Endothelial cell of umbilical vein (primary cell): Measurements from ENCODE around the gene AKT3. TPM values are rescaled to one million over a fixed set of nuclear protein-coding genes. Genes with fewer than 3 reads are reported as not detected.
"Not testable (repeated sequence)": the region's sequence is repeated elsewhere in the genome, so short reads cannot be mapped to it uniquely, and the experiment has no call there.

Source experiments
- BruUV-seq: library from RNA; stranded (reverse); fragments of 400-500 nt; replicated peaks from 2 replicates; lab custom pipeline; 2021; lab: Mats Ljungman, UMichigan
- CTCF ChIA-PET: fragments of 300-600, 350-600 bp; sonication (Branson Sonifier 250); formaldehyde crosslinking; loops from one replicate; lab custom pipeline; 2021; ENCODE audit warnings: antibody characterized with exemption, inconsistent platforms; lab: Charles Lee
- POLR2A ChIA-PET: fragments of 300-600, 350-600 bp; sonication (Branson Sonifier 250); formaldehyde crosslinking; loops from one replicate; lab custom pipeline; 2021; ENCODE audit warnings: antibody characterized with exemption, inconsistent platforms; lab: Charles Lee
- DNase-seq: peaks from one replicate; pipeline ENCODE4 v3.0.0-alpha.2; 2011; ENCODE audit warnings: low read depth, low spot score
- FAIRE-seq: peaks from 2 replicates; lab custom pipeline; 2011; peaks lifted over from hg19 to GRCh38; lab: Jason Lieb, UNC
- H2AFZ ChIP-seq: 2 replicates; pipeline ENCODE4 v1.6.0; 2012; ENCODE audit warnings: low read depth, low read length, control low read depth, inconsistent platforms
- H3K27ac ChIP-seq: 2 replicates; pipeline ENCODE4 v1.5.1; 2011; ENCODE audit warnings: low read depth, mild to moderate bottlenecking, control low read depth, low read length, moderate library complexity; ENCODE audit not compliant: insufficient read depth
- H3K27me3 ChIP-seq, 2 experiments: 2 replicates each; pipeline versions ENCODE4 v1.6.0 to v1.6.1; 2011; ENCODE audit warnings: low read length in 2 of 2, mixed read lengths in 1 of 2; ENCODE audit not compliant: control insufficient read depth in 2 of 2, insufficient read depth in 2 of 2
- H3K36me3 ChIP-seq, 2 experiments: 2 replicates in 1 of 2; 3 replicates in 1 of 2; pipeline ENCODE4 v1.5.1; 2011; ENCODE audit warnings: low read length in 2 of 2, mild to moderate bottlenecking in 1 of 2, moderate library complexity in 1 of 2; ENCODE audit not compliant: control insufficient read depth in 2 of 2, insufficient read depth in 2 of 2; ENCODE audit errors: extremely low read depth in 1 of 2
- H3K4me1 ChIP-seq: 3 replicates; pipeline ENCODE4 v1.5.1; 2011; ENCODE audit warnings: mild to moderate bottlenecking, low read length; ENCODE audit not compliant: control insufficient read depth, insufficient read depth; ENCODE audit errors: extremely low read depth
- H3K4me2 ChIP-seq: 2 replicates; pipeline ENCODE4 v1.6.1; 2011; ENCODE audit warnings: low read length, control low read depth, mixed read lengths; ENCODE audit not compliant: insufficient read depth
- H3K4me3 ChIP-seq, 3 experiments: fragments of 200-600 bp in 1 of 3; sonication (generic), shearing (Covaris generic) in 1 of 3; replicated peaks in 1 of 3; 2 replicates each; pipeline ENCODE4 v1.5.1; 2011 to 2016; ENCODE audit warnings: control low read depth in 3 of 3, low read length in 3 of 3, mild to moderate bottlenecking in 2 of 3, inconsistent platforms in 1 of 3, low read depth in 1 of 3, moderate library complexity in 1 of 3; ENCODE audit not compliant: insufficient read depth in 1 of 3
- H3K79me2 ChIP-seq: 2 replicates; pipeline ENCODE4 v1.6.0; 2012; ENCODE audit warnings: low read length, inconsistent platforms; ENCODE audit not compliant: control insufficient read depth, insufficient read depth
- H3K9ac ChIP-seq: replicated peaks from 2 replicates; pipeline ENCODE3; 2011; ENCODE audit warnings: low read length, control low read depth; ENCODE audit not compliant: insufficient read depth; ENCODE audit errors: extremely low read depth
- H3K9me1 ChIP-seq: replicated peaks from 3 replicates; pipeline ENCODE4 v1.6.0; 2011; ENCODE audit warnings: mild to moderate bottlenecking, low read length; ENCODE audit not compliant: control insufficient read depth, insufficient read depth; ENCODE audit errors: extremely low read depth
- H3K9me3 ChIP-seq: replicated peaks from 2 replicates; pipeline ENCODE4 v1.5.1; 2012; ENCODE audit warnings: low read length, inconsistent platforms; ENCODE audit not compliant: control insufficient read depth, insufficient read depth
- H4K20me1 ChIP-seq: replicated peaks from 2 replicates; pipeline ENCODE3; 2011; ENCODE audit warnings: mild to moderate bottlenecking, low read length; ENCODE audit not compliant: control insufficient read depth, insufficient read depth; ENCODE audit errors: extremely low read depth
- GATA2 ChIP-seq: IDR thresholded peaks from 2 replicates; pipeline ENCODE4 v1.7.0; 2011; ENCODE audit warnings: low read depth, mild to moderate bottlenecking, moderate library complexity, mixed read lengths, low read length; ENCODE audit not compliant: insufficient read length, insufficient read depth
- dilution Hi-C: fragments of 300-500 bp; cut with MboI; formaldehyde crosslinking; loops from one replicate; pipeline ENCODE4 v1.15.0; 2019; ENCODE audit warnings: low sequenced_read_pairs; ENCODE audit not compliant: extremely low pct_ligation_motif_present
- intact Hi-C: fragments of 100-400 bp; cut with micrococcal nuclease; formaldehyde crosslinking; loops from one replicate; pipeline ENCODE4 v1.10.0; 2022
- polyA plus RNA-seq, 4 experiments: library from polyadenylated mRNA; depleted of rRNA in 3 of 4; stranded (reverse) in 3 of 4; unstranded in 1 of 4; fragments of >200 nt; gene quantifications; 2 replicates each; pipeline versions ENCODE4 v1.2.1 to v1.2.3, GENCODE V29; 2011 to 2012; ENCODE audit warnings: missing spikeins in 1 of 4
- total RNA-seq: library from RNA; stranded (reverse); gene quantifications from 2 replicates; pipeline ENCODE4 v1.2.3, GENCODE V29; 2021

AKT3 gene
- total and polyA plus RNA-seq, 2 donors (not counting 3 experiments of a cell fraction or from before 2014, with no cell fraction given), result 20.6 to 97.1 TPM

DNA sequence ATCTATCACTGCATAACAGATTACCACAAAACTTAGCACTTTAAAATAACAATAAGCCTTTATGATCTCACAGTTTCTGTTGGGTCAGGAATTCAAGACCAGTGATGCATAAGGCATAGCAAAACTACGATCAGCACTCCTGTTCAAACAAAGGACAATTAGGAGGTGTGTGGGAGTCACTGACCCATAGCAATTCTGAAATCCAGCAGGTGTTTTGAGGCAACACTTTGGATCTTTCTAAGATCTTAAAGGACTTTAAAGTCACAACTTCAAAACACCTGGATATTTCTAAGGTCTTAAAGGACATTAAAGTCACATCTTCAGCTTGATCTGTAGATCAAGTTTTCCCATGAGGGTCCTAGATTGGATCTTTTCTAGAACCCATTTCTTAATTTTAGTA lies 35.3 kb downstream of the AKT3 start:
- POLR2A ChIA-PET, result no interaction called here
- FAIRE-seq, result no peak
- H3K9ac ChIP-seq, result no peak overlapping the region
- peaks cover 0 to 2% of the 10 kb centered on the region in 2 experiments for H3K36me3 ChIP-seq
- H3K9me1 ChIP-seq, result no peaks in the 10 kb centered on the region
- intact Hi-C loops (no loop called here), dilution Hi-C loops (no loop called here)
- CTCF ChIA-PET, result interaction anchor here (0.7 to 0.8 kb wide), 2 partner anchors 13 to 66 kb away, joined by 3 read pairs; no protein-coding TSS in a partner anchor
- no peak overlapping the region for H3K27ac ChIP-seq
- H3K79me2 ChIP-seq, result peaks cover 34% of the 10 kb centered on the region
- no peaks in the 10 kb centered on the region for H3K9me3 ChIP-seq
- no peaks in the 10 kb centered on the region for H4K20me1 ChIP-seq
- no peak for DNase-seq
- H3K4me3 ChIP-seq, result no peak overlapping the region
- no TSS peak for BruUV-seq
- H3K4me1 ChIP-seq, result no peaks in the 10 kb centered on the region
- H3K4me2 ChIP-seq, result no peak overlapping the region
- TF ChIP-seq GATA2, result no peak
- no peak overlapping the region for H2AFZ ChIP-seq
- no peaks in the 10 kb centered on the region for H3K27me3 ChIP-seq

DNA sequence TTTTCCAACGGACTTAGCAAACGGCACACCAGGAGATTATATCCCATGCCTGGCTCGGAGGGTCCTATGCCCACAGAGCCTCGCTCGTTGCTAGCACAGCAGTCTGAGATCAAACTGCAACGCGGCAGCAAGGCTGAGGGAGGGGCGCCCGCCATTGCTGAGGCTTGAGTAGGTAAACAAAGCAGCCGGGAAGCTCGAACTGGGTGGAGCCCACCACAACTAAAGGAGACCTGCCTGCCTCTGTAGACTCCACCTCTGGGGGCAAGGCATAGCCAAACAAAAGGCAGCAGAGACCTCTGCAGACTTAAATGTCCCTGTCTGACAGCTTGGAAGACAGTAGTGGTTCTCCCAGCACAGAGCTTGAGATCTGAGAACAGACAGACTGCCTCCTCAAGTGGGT lies 42.7 kb downstream of the AKT3 start:
- H3K9me3 ChIP-seq, H2AFZ ChIP-seq, POLR2A ChIA-PET, CTCF ChIA-PET, dilution Hi-C loops, DNase-seq, H3K27ac ChIP-seq, H3K9ac ChIP-seq, H3K4me2 ChIP-seq, BruUV-seq, FAIRE-seq, H3K36me3 ChIP-seq, H3K4me1 ChIP-seq, intact Hi-C loops, H3K27me3 ChIP-seq, H3K9me1 ChIP-seq, H3K4me3 ChIP-seq, H4K20me1 ChIP-seq: not testable (repeated sequence)
- H3K79me2 ChIP-seq, result peaks cover 24% of the 10 kb centered on the region
